Kasumi-1 (cell line): ENCODE measurements around the gene MAP3K20.
A peak's percentile ranks its signal among the peaks of the same experiment; 100 is the strongest.
"Not testable (repeated sequence)": the region's sequence is repeated elsewhere in the genome, so short reads cannot be mapped to it uniquely, and the experiment has no call there.

ENCODE experiments used
- DNase-seq, 2 experiments: peaks; one replicate each; lab custom pipeline; 2025; lab: John Stamatoyannopoulos, UW

Gene MAP3K20

GRCh38 chr2:173075781-173076580 is at the start of gene MAP3K20:
TSS of gene MAP3K20 (plus strand) at chr2:173075846. CDS start at chr2:173091032, 15,186 bp downstream.
- DNase-seq = peak; percentile 85 to 86

- no peak for DNase-seq
These were observed 49.2 kb upstream of the MAP3K20 start for GRCh38 chr2:173026479-173026878.

- peak; percentile 96 to 97 for DNase-seq
These were observed 48.2 kb upstream of the MAP3K20 start for GRCh38 chr2:173027181-173028128.

GRCh38 chr2:173028141-173028540 is 47.5 kb upstream of the MAP3K20 start:
- no peak for DNase-seq

GRCh38 chr2:173028671-173029070 is 47.0 kb upstream of the MAP3K20 start:
- no peak for DNase-seq

- no peak for DNase-seq
These were observed 44.8 kb upstream of the MAP3K20 start for GRCh38 chr2:173030561-173031490.

GRCh38 chr2:173032032-173032431 is 43.6 kb upstream of the MAP3K20 start:
- DNase-seq = no peak

- no peak for DNase-seq
These were observed 42.6 kb upstream of the MAP3K20 start for GRCh38 chr2:173033084-173033483.

DNA sequence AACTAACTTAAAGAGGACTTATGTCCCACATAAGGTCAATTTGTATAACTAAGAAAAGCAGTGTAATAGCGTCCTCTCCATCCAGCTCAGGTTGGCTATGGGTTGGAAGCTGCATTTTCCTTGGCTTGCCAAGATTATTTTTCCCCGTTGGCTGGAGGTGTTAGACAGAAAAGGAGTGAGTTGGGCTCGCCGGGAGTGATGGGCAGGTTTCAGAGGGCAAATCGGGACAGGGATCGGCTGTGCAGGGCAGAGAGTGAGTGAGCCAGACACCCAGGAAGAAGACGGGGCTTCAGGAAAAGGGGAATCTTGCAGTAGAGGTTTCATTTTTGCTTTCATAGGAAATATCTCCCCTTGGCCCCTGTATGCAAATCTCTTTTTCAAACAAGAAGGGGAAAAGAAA is 41.5 kb upstream of the MAP3K20 start:
- DNase-seq = no peak

- no peak for DNase-seq
These were observed 38.2 kb upstream of the MAP3K20 start for GRCh38 chr2:173037245-173038120.

- not testable (repeated sequence) for DNase-seq
These were observed 37.4 kb upstream of the MAP3K20 start for GRCh38 chr2:173038257-173038656.

GRCh38 chr2:173040729-173041128 is 34.9 kb upstream of the MAP3K20 start:
- DNase-seq = no peak

DNA sequence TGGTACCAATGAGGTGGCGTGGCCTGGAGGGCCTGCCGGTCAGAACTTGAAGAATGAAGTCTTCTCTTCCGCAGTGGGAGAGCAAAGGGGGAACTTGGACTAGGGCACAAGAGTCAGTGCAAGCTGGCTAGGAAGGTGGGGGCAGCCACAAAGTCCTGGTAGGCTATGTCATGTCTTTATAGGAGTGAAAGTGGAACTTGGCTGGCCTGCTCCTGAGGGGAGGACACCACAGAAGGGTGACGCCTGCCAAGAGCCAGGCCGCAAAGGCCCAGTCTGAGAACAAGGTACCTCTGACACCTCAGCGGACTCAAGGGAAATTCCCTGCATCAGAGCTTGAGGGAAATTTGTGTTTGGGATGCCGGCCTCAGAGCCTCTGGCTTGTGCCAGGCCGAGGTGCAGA is 32.2 kb upstream of the MAP3K20 start:
- no peak for DNase-seq

- no peak for DNase-seq
These were observed 31.6 kb upstream of the MAP3K20 start for GRCh38 chr2:173043897-173044519.

DNA sequence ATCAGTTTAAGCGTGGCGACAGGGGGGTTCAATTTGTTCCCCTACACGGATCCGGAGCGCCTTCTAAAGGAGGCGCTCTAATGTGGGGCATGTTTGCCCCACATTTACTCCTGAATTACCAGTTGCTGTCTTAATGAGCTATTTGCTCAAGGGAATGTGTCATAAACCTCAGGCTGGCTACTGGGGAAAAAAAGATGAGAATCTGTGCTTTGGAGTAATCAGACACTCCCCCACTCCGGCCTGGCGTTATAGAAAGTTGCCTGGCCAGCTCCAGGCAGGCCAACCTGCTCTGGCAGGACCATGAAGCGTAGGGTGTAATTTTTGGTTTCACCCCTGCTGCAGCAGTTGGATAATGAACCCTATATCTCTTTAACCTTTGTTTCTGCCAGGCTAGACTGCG is 31.0 kb upstream of the MAP3K20 start:
- no peak for DNase-seq

GRCh38 chr2:173045181-173045580 is 30.5 kb upstream of the MAP3K20 start:
- no peak for DNase-seq

DNA sequence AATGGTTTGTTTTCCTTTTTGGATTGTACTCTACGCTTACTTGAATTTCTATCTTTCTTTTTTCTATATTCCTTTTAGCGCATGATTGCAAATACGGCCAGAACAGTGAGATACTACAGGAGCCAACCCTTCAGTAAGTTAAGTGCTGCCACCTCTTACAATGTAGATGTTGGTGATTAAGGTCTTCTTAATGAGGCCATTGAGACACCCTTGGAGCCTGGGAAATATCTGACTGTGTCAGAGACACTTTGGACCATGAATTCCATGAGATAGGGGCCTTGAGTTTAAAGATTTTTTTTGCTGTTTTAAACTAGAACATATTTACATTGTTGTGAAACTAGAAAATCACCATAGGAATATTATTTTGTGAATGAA is 27.1 kb upstream of the MAP3K20 start:
- no peak for DNase-seq

- peak; percentile 48 to 59 for DNase-seq
These were observed 26.6 kb upstream of the MAP3K20 start for GRCh38 chr2:173048897-173049661.

DNA sequence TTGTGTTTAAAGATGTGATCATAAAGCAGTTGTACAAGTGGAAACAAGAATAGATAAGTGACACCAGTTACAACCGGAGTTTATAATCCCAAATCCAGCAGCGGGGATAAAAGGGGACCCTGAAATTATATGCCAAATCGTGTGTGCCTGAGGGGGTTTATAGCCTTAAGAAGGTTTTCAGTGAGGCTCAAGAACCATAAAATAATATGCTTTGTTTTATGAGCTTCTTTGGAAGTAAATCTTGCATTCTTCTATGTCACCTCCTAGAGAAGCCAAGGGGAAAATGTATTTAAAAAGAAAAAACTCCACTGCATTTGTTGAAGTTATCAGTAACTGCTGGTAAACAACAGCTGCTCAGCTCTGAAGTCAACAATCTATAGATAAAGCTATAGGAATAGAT is 25.8 kb upstream of the MAP3K20 start:
- DNase-seq = no peak

GRCh38 chr2:173050684-173051083 is 25.0 kb upstream of the MAP3K20 start:
- DNase-seq = no peak
